Muscle of back (tissue), 11 donors: ENCODE measurements around the gene RPL29. TPM values are rescaled to one million over a fixed set of nuclear protein-coding genes. Genes with fewer than 3 reads are reported as not detected.

Experiments used
- DNase-seq, 3 donors: peaks; one replicate each; pipeline versions ENCODE4 v3.0.0 to v3.0.0-alpha.2; 2013
- polyA plus RNA-seq, 10 donors: library from polyadenylated mRNA; unstranded; fragments of 120-200 nt; gene quantifications; one replicate each; pipeline ENCODE4 v1.2.1, GENCODE V29; 2013; ENCODE audit not compliant: insufficient read length in 10 of 10

Gene RPL29
- polyA plus RNA-seq, 10 donors, result 2,242 to 3,145 (median 2,773) TPM

DNA sequence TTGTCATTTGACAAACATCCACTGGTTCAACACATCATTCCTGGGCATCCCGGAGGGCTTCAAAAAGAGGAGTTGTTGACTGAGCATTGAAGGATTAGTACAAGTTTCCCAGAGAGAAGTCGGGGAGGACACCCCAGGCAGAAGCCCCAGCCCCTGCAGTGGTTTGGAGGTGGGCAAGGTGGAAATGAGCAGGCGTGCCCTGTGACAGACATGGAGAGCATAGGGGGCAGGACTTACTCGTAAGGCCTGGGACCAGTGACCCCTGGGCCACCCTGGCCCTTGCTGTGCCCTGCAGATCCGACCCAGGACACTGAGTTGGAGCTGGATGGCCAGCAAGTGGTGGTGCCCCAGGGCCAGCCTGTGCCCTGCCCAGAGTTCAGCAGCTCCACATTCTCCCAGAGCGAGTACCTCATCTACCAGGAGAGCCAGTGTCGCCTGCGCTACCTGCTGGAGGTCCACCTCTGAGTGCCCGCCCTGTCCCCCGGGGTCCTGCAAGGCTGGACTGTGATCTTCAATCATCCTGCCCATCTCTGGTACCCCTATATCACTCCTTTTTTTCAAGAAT lies 47.6 kb downstream of the RPL29 start:
- no peak for DNase-seq

DNA sequence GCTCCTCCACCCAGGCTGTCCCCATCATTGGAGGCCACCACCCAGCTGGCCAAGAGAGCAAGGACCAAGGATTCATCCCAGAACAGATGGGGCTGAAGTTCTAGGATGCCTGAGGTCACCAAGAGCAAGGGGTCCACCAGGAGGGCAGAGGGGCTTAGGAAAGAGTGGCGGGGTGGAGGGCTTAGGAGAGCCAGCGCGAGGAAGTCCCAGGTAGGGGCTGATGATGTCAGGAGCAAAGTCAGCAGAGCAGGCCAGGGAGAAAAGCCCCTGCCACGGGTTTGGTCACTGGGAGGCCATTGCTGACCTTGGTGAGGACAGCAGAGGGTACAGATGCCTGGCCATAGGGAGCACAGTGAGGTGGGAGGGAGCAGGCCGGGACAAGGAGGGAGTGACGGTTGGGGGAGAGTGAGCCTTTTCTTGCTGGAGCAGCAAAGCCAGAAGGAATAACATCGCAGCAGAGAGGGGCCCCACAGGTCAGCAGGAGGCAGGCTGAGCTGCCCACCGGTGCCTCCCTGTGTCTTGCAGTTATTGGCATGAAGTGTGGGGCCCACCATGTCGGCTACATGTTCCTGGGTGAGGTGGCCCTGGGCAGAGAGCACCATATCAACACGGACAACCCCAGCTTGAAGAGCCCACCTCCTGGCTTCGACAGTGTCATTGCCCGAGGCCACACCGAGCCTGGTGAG lies 48.3 kb downstream of the RPL29 start:
- no peak for DNase-seq

DNA sequence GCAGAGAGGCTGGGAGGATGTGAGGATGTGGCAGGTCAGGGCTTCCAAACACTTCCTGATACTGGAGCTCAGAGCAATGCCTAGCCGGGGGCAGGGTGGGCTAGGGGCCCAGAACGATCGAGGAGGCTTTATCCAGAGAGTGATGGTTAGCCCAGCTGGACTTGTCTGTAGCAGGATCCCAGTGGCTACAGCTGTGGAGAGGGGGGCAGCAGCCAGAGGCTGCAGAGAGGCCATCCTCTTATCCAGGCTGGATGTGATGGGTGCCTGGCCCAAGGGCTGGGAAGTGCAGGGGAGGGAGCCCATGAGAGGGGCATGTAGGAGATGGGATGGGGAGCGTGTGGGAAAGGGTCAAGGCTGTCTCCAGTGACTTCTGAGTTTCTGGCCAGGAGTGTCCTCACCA lies 48.9 kb downstream of the RPL29 start:
- DNase-seq, result no peak

DNA sequence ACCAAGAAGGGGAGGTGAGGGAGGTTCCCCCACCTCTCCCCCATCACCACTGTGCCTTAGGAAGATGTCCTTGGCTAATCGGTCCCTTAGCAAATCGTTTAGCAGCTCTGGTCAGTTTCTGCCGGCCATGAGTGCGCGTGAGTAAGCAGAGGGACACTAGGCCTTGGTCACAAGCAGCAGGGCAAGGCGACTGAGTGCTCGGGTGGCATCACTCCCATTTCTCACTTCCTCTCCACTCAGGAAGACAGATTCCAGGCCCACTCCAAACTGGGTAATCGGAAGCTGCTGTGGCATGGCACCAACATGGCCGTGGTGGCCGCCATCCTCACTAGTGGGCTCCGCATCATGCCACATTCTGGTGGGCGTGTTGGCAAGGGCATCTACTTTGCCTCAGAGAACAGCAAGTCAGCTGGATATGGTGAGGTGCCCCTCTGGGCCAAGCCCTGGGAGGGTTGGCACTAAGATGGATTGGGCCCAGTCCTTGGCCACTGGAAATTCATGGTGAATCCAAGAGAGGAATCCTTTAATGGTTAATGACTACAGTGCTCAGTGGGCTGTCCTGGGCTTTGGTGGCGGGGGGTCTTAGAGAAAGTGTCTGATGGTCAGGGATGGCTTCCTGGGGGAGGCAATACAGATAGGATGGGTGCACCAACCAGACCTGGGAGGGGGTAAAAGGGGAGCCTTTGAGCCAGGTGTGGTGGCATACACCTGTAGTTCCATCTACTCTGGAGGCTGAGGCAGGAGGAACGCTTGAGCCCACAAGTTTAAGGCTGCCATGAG lies 49.6 kb downstream of the RPL29 start:
- no peak for DNase-seq

DNA sequence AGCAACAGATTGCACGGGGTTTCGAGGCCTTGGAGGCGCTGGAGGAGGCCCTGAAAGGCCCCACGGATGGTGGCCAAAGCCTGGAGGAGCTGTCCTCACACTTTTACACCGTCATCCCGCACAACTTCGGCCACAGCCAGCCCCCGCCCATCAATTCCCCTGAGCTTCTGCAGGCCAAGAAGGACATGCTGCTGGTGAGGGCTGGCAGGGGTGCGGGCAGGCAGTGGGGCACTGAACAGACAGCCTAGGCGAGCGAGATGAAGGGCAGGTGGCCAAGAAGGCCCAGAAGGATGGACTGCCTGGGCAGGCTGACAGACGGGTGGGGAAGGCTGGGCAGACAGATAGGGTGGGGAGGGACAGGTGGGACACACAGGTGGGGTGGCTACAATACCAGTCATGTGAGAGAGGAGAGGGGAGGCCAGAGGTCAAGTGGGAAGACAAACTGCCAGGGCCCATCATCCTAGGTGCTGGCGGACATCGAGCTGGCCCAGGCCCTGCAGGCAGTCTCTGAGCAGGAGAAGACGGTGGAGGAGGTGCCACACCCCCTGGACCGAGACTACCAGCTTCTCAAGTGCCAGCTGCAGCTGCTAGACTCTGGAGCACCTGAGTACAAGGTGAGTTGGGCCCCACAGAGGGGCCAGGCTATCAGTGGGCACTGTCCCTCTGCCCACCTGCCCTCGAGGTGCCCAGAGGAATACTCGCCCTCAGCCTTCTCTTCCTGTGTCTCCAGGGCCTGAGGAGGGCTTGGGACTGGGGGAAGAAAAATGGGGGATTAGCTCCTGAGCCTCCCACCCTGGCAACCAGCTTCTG lies 50.5 kb downstream of the RPL29 start:
- DNase-seq, result no peak

DNA sequence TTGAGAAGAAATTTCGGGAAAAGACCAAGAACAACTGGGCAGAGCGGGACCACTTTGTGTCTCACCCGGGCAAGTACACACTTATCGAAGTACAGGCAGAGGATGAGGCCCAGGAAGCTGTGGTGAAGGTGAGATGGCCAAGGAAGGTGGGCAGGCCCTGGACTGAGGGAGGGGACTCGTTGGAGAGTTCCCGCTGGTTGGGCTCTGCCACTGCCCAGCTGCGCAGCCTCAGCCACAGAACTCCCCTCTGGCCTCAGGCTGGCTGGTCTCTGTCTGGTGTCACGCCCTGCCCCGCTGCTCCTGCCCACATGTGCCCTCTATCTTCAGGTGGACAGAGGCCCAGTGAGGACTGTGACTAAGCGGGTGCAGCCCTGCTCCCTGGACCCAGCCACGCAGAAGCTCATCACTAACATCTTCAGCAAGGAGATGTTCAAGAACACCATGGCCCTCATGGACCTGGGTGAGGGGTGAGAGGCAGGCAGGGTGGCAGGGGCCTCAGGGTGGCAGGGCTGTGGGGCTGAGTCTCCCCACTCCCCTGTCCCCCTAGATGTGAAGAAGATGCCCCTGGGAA lies 51.2 kb downstream of the RPL29 start:
- DNase-seq, result no peak

Other genes starting within 250 kb of the RPL29 start
- not detected for gene IQCF6, start 216.7 kb downstream of the RPL29 start, polyA plus RNA-seq
- not detected for gene IQCF2, start 134.3 kb downstream of the RPL29 start, polyA plus RNA-seq
- gene IQCF5, start 120.3 kb downstream of the RPL29 start, polyA plus RNA-seq, result not detected
- gene IQCF1, start 92.5 kb downstream of the RPL29 start, polyA plus RNA-seq, result not detected
- gene RRP9, start 54.0 kb downstream of the RPL29 start, polyA plus RNA-seq, result 10 to 100 TPM; 12.2 to 16.8 (median 14.0) TPM
- 1 to 10 TPM; 3.8 to 7.8 (median 5.6) TPM for gene PARP3, start 53.5 kb downstream of the RPL29 start, polyA plus RNA-seq
- gene GPR62, start 40.5 kb downstream of the RPL29 start, polyA plus RNA-seq, result under 1 TPM; 0.20 to 0.52 (median 0.35) TPM
- 10 to 100 TPM; 50.8 to 73.1 (median 64.1) TPM for gene PCBP4, start 28.4 kb downstream of the RPL29 start, polyA plus RNA-seq
- gene ABHD14B, start 21.8 kb downstream of the RPL29 start, polyA plus RNA-seq, result 10 to 100 TPM; 19.2 to 25.2 (median 21.3) TPM
- 10 to 100 TPM; 10.3 to 18.5 (median 12.1) TPM for gene ABHD14A, start 20.8 kb downstream of the RPL29 start, polyA plus RNA-seq
- 10 to 100 TPM in 9 of 10 donors, 1 to 10 TPM in 1; 8.9 to 15.1 (median 13.2) TPM for gene ACY1, start 12.4 kb downstream of the RPL29 start, polyA plus RNA-seq
- gene DUSP7, start 60.7 kb upstream of the RPL29 start, polyA plus RNA-seq, result 10 to 100 TPM; 14.7 to 31.0 (median 20.5) TPM
- 1 to 10 TPM; 2.6 to 8.0 (median 4.3) TPM for gene POC1A, start 158.5 kb upstream of the RPL29 start, polyA plus RNA-seq
- gene ALAS1, start 202.3 kb upstream of the RPL29 start, polyA plus RNA-seq, result 10 to 100 TPM; 28.5 to 32.5 (median 29.3) TPM
- gene TLR9, start 229.8 kb upstream of the RPL29 start, polyA plus RNA-seq, result under 1 TPM in 8 of 10 donors, not detected in 2; 0.05 to 0.33 (median 0.18) TPM
- gene TWF2, start 243.3 kb upstream of the RPL29 start, polyA plus RNA-seq, result 10 to 100 TPM; 18.8 to 37.4 (median 23.4) TPM
- 10 to 100 TPM; 13.2 to 20.7 (median 15.3) TPM for gene PPM1M, start 249.9 kb upstream of the RPL29 start, polyA plus RNA-seq